Measurements from ENCODE around the gene RAB33B.
"Not testable (repeated sequence)": the region's sequence is repeated elsewhere in the genome, so short reads cannot be mapped to it uniquely, and the experiment has no call there.

RAB33B gene

DNA sequence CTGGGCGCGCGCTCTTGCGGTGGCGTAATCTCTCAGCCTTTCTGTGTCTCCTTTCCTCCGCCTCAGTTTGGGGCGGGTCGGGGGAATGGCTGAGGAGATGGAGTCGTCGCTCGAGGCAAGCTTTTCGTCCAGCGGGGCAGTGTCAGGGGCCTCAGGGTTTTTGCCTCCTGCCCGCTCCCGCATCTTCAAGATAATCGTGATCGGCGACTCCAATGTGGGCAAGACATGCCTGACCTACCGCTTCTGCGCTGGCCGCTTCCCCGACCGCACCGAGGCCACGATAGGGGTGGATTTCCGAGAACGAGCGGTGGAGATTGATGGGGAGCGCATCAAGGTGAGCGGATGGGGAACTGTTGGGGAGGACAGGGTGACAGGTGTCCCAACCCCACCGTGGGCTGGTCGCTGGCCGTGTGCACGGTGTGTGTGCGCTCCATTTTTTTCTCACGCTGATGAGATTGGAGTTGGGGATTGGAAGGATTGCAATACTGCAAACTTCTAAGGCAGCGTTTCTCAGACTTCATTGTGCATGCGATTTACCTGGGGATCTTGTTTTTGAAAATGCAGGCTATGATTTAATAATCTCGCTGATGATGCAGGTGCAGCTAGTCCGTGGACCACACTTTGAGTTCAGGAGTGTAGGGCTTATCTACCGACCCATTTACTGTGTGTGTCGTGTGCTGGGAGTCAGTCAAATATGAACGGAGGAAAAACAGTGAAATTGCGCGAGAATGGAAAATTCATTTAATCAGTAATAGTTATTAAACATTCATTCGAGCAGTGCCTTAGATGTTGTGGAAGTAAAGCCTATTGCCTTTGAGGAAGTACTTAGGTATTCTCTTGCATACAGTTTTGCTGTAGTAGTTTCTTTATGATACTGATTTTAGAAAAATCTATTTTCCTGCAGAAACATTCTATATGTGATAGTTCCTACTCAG, at the start of gene RAB33B:
TSS of gene RAB33B (plus strand) at position 11 of the 935 bp plus-strand sequence. CDS start at position 86, 75 bp downstream.
- DNase-seq (ENCODE audit: low read depth in 1 of 2, low spot score in 1 of 2) = no peak

GRCh38 chr4:139410312-139410711, 43.6 kb upstream of the RAB33B start:
- no peak for DNase-seq (ENCODE audit: low read depth in 1 of 2, low spot score in 1 of 2)

DNA sequence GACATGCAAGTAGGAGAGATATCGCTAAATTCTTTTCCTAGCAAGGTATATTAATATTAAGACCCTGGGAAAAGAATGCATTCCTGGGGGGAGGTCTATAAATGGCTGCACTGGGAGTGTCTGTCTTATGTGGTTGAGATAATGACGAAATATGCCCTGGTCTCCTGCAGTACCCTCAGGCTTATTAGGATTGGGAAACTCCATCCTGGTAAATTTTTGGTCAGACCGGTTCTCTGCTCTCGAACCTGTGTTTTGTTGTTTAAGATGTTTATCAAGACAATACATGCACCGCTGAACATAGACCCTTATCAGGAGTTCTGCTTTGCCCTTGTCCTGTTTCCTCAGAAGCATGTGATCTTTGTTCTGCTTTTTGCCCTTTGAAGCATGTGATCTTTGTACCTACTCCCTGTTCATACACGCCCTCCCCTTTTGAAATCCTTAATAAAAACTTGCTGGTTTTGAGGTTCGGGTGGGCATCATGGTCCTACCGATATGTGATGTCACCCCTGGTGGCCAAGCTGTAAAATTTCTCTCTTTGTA, 39.2 kb upstream of the RAB33B start:
- DNase-seq (ENCODE audit: low read depth in 1 of 2, low spot score in 1 of 2) = not testable (repeated sequence)

GRCh38 chr4:139416073-139416673, 37.7 kb upstream of the RAB33B start:
- DNase-seq (ENCODE audit: low read depth in 1 of 2, low spot score in 1 of 2) = peak in 1 of 2 donors; percentile 13

DNA sequence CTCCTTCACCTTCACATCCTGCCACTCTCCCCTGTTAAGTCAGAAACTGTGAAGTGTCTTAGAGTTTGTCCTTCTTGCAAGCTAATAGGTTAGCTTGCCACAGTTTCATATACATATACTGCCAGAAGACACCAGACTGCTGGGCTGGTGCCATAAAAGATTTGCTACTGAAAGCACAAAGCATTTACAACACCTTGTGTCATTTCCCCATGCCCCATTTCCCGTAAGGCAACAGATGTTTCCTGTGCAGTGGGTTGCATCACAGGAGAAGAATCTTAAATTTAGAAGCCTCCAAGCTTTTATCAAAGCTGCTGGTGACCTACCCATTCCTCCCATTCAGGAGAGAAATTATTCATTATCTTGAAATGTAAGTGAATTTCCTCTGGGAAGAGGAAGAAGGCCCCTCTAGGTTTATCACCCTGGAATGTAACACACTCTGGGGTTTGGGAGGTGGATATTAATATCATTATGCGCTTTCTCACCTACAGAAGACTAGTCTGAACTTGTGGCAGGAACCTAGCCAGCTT, 34.5 kb upstream of the RAB33B start:
- no peak for DNase-seq (ENCODE audit: low read depth in 1 of 2, low spot score in 1 of 2)

- no peak for DNase-seq (ENCODE audit: low read depth in 1 of 2, low spot score in 1 of 2)
Observed at GRCh38 chr4:139420652-139421051, 33.3 kb upstream of the RAB33B start.

- no peak for DNase-seq (ENCODE audit: low read depth in 1 of 2, low spot score in 1 of 2)
Observed at GRCh38 chr4:139436122-139436521, 17.8 kb upstream of the RAB33B start.

GRCh38 chr4:139438141-139438540, 15.8 kb upstream of the RAB33B start:
- no peak for DNase-seq (ENCODE audit: low read depth in 1 of 2, low spot score in 1 of 2)

GRCh38 chr4:139441029-139441428, 12.9 kb upstream of the RAB33B start:
- no peak for DNase-seq (ENCODE audit: low read depth in 1 of 2, low spot score in 1 of 2)

- DNase-seq (ENCODE audit: low read depth in 1 of 2, low spot score in 1 of 2) = no peak
Observed at GRCh38 chr4:139443661-139444060, 10.3 kb upstream of the RAB33B start.

GRCh38 chr4:139444881-139445280, 9.0 kb upstream of the RAB33B start:
- not testable (repeated sequence) for DNase-seq (ENCODE audit: low read depth in 1 of 2, low spot score in 1 of 2)

- not testable (repeated sequence) for DNase-seq (ENCODE audit: low read depth in 1 of 2, low spot score in 1 of 2)
Observed at GRCh38 chr4:139447078-139447477, 6.8 kb upstream of the RAB33B start.

DNA sequence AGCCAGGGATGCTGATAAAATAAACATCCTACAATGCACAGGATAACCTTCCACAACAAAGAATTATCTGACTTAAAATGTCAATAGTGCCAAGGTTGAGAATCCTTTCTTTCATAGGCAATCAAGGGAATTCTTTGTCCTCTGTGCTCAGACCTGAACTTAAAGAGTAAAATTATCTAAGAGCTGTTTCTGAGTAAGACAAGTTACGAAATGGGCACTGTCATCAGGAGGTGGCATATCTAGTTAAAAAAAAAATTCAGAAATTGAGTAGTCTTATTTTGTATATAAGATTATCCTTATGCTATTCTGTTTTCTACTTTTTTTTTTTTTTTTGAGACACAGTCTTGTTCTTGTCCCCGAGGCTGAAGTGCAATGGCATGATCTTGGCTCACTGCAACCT, 3.3 kb upstream of the RAB33B start:
- no peak for DNase-seq (ENCODE audit: low read depth in 1 of 2, low spot score in 1 of 2)

DNA sequence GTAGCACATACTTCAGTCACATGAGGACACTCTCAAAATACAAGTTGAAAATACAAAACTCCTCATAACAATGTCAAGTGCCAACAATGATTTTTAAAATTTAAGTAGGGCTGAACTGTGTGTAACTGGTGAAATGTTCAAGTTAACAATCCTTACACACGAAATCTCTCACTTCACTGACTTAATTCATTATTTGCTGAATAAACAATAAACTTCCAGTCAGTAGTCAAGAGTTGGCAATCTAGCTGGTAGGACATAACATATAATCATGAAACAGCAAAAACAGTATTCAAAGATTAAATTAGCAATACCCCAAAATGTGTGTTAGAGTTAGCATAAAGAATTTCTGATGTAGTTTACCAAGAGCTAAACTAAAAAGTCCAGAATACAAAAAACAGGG, 1.9 kb upstream of the RAB33B start:
- no peak for DNase-seq (ENCODE audit: low read depth in 1 of 2, low spot score in 1 of 2)

GRCh38 chr4:139453041-139453370, 915 bp upstream of the RAB33B start:
- peak in 1 of 2 donors; percentile 60 for DNase-seq (ENCODE audit: low read depth in 1 of 2, low spot score in 1 of 2)

DNA sequence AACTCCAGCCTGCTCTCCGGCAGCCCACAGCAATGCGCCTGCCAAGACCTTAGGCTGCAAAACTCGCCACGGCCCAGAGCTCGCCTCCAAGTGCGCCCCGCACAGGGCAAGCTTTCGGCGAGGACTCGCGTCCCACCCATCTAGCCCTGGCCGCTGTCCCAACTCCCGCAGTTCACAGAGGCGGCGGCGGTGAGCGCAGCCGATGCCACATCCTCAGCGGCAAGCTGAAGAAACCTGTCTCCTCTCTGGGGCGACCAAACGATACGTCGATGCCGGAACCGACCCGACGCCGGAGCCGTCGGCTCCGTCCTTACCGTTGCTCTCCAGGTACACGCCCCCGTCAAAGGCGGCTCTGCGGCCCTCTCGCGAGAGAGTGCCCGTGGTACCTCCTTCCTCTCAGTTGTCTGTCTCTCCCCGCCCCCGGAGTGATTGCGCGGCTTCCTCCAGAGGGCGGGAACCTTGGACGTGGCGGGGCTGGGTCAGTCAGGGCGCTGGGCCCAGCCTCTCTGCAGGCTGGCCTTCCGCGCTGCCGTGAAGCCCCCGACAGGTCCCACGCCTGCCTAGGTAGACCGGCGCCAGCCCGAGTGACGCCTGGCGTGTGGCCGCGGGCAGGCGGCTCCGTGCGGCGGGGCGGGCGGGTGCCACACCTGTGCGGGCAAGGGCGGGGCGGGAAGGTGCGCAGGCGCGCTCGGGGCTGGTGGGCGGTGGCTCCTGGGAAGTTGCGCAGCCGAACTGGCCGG, 380 bp upstream of the RAB33B start:
- peak; percentile 94 to 96 for DNase-seq (ENCODE audit: low read depth in 1 of 2, low spot score in 1 of 2)

DNA sequence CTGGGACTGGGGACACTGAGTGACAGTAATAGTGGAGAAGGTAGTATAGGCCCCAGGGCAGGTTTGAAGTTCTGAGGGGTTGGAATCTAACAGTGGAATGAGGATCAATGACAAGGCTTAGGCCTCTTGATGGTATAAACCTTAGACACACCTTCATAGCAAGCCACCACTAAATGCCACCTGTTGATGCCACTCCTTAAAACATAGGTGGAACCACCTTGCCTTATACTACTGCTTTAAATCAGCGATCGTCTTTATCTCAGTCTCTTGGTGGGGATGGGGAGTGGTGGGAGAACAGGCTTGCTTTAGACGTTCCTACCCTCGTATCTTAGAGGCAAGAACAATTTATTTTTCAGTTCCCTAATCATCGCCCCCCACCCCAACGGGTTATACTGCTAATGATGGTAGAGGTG, 1.2 kb downstream of the RAB33B start:
- no peak for DNase-seq (ENCODE audit: low read depth in 1 of 2, low spot score in 1 of 2)

DNA sequence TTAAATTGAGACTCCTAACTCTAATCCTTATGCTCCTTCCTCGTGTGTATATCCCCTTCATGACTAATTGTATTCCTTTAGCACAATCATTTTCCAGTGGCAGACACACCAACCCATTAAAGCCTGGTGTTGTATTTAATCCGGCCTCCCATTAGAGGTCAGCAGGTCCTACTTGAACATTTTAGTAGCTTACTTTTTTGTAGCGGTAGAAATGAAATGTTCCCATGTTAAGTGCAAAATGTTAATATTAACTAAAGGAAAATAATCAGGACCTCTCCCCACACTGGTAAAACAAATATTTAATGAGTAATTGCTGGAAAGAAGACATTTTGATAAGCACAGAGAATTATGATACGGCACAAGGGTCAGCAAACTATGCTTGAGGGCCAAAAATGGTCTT, 3.4 kb downstream of the RAB33B start:
- no peak for DNase-seq (ENCODE audit: low read depth in 1 of 2, low spot score in 1 of 2)

DNA sequence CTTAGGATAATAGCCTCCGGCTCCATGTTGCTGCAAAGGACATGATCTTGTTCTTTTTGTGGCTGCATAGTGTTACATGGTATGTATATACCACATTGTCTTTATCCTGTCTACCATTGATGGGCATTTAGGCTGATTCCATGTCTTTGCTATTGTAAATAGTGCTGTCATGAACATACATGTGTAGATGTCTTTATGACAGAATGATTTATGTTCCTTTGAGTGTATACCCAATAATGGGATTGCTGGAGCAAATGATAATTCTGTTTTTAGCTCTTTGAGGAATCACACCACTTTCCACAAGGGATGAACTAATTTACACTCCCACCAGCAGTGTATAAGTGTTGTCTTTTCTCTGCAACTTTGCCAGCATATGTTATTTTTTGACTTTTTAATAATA, 4.6 kb downstream of the RAB33B start:
- DNase-seq (ENCODE audit: low read depth in 1 of 2, low spot score in 1 of 2) = no peak

- no peak for DNase-seq (ENCODE audit: low read depth in 1 of 2, low spot score in 1 of 2)
Observed at GRCh38 chr4:139458999-139459398, 5.1 kb downstream of the RAB33B start.

GRCh38 chr4:139460565-139460964, 6.6 kb downstream of the RAB33B start:
- DNase-seq (ENCODE audit: low read depth in 1 of 2, low spot score in 1 of 2) = no peak
